Measurements from ENCODE around the gene CCM2.

GRCh38 chr7:45031829-45032228 is 31.8 kb downstream of the CCM2 start:
- TF ChIP-seq POLR2AphosphoS5 (IDR thresholded peaks at IDR 0.05; ENCODE audit: low read depth, low read length): no peak
- no peak for TF ChIP-seq TAF1 (IDR thresholded peaks at IDR 0.05; ENCODE audit: borderline replicate concordance, insufficient read depth, low read length)
- no peak for TF ChIP-seq REST (IDR thresholded peaks at IDR 0.05; ENCODE audit: insufficient read depth in 1 of 2, low read depth in 2 of 2, low read length in 2 of 2)
- no peak for TF ChIP-seq SIN3A (IDR thresholded peaks at IDR 0.05; ENCODE audit: borderline replicate concordance, insufficient read depth, low read length)

Measured in PFSK-1 (cell line).